ENCODE measurements around the gene BHLHE23.

- TF ChIP-seq CTCF (IDR thresholded peaks at IDR 0.05) = no peak
- TF ChIP-seq POLR2A (IDR thresholded peaks at IDR 0.05) = no peak
- no peak for TF ChIP-seq POLR2AphosphoS5 (IDR thresholded peaks at IDR 0.05)
Measured at GRCh38 chr20:63054103-63054474, 47.3 kb upstream of the BHLHE23 start.

Data from prostate gland (tissue), 2 donors.